Liver (tissue), 3 donors: ENCODE measurements around the gene PRMT3.

Source experiments
- CTCF ChIP-seq: fragments of 150-350 bp; IDR thresholded peaks from 2 replicates; pipeline ENCODE4 v1.5.1; 2017; ENCODE audit warnings: improper control_type of control experiment, low read depth, low read length; ENCODE audit not compliant: missing input control
- RAD21 ChIP-seq, 2 donors: IDR thresholded peaks; 2 replicates each; pipeline ENCODE4 v1.6.1; 2016; ENCODE audit warnings: antibody characterized with exemption in 2 of 2, mild to moderate bottlenecking in 2 of 2
- RXRA ChIP-seq, 2 donors: IDR thresholded peaks; 2 replicates each; pipeline ENCODE4 v1.6.1; 2017 to 2018; ENCODE audit warnings: antibody characterized with exemption in 2 of 2, mild to moderate bottlenecking in 1 of 2
- SP1 ChIP-seq: IDR thresholded peaks from 2 replicates; pipeline ENCODE4 v1.6.1; 2018; ENCODE audit warnings: antibody characterized with exemption, mild to moderate bottlenecking
- donor health status: healthy.
- donor health status: healthy.

- TF ChIP-seq CTCF (no peak), SP1 (no peak), RAD21 (IDR thresholded peaks at IDR 0.05) (no peak), RXRA (IDR thresholded peaks at IDR 0.05) (no peak)
Observed at GRCh38 chr11:20367313-20367948, 20.1 kb upstream of the PRMT3 start.
